SIG-M5 treated with dmso at 0.1 percent for 504 hours (cell line): ENCODE measurements around the gene RTTN.
"Not testable (repeated sequence)": the region's sequence is repeated elsewhere in the genome, so short reads cannot be mapped to it uniquely, and the experiment has no call there.

Experiments
- DNase-seq: peaks from one replicate; lab custom pipeline; 2025; ENCODE audit not compliant: unreplicated experiment; lab: John Stamatoyannopoulos, UW

Gene RTTN

GRCh38 chr18:70156886-70157285 lies 48.6 kb downstream of the RTTN start:
- DNase-seq = no peak

GRCh38 chr18:70154591-70155194 lies 50.8 kb downstream of the RTTN start:
- no peak for DNase-seq

GRCh38 chr18:70151614-70152013 lies 53.9 kb downstream of the RTTN start:
- DNase-seq = peak; percentile 45

- DNase-seq = no peak
Measured at GRCh38 chr18:70149616-70150301, 55.7 kb downstream of the RTTN start.

DNA sequence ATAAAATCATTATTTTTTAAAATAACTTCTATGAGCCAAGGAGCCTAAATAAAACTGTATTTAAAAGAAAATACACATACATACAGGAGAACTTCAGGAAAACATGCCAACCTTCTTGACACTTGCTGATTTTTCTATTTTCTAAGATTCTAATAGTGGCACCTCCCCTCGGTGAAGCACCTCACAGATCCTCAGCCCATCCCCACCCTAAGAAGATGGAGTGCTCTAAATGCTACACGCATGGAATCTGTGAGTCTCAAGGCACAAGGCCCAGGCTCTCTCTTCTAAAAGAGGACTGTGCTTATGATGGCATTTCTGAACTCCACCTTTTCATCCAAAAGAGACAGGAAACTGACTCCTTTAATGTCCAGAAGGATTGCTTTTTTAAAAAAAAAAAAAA lies 56.3 kb downstream of the RTTN start:
- no peak for DNase-seq

- DNase-seq = no peak
Measured at GRCh38 chr18:70148039-70148938, 57.2 kb downstream of the RTTN start.

- DNase-seq = no peak
Measured at GRCh38 chr18:70146174-70146573, 59.3 kb downstream of the RTTN start.

DNA sequence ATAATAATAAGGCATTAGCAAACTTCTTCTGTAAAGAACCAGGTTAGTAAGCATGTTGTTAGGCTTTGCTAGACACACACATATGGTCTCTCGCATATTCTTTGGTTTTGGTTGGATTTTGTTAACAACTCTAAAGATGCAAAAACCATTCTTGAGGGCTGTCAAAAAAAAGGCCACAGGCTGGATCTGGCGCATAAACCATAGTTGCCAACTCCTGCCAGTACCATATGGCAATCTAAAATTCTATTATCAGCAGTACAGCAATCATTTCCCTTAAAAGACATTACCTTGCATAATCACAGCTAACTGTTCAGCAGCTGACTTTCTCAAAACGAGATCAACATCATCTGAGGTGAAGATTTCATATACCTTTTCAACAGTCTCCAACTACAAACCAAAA lies 63.5 kb downstream of the RTTN start:
- DNase-seq = no peak

DNA sequence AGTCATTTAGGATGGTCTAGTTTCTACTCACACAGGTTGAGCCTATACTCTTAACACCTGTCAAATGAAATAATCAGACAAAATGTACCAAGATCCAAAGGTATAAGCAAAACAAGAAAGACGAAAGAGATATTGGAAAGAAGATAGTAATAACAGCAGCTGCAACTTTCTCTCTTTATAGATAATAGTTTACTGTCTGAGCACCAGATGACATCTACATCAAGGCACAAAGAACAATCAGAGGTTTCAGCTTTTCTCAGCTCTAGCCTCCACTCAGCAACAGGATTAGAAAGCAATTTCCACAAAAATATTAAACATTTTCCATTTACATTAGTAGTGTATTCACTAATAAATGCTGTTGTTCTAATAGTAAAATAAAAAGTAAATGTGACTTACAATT lies 66.3 kb downstream of the RTTN start:
- no peak for DNase-seq

GRCh38 chr18:70135604-70136003 lies 69.9 kb downstream of the RTTN start:
- peak; percentile 78 for DNase-seq

- DNase-seq = no peak
Measured at GRCh38 chr18:70132999-70133398, 72.5 kb downstream of the RTTN start.

GRCh38 chr18:70128271-70128670 lies 77.2 kb downstream of the RTTN start:
- DNase-seq = no peak

DNA sequence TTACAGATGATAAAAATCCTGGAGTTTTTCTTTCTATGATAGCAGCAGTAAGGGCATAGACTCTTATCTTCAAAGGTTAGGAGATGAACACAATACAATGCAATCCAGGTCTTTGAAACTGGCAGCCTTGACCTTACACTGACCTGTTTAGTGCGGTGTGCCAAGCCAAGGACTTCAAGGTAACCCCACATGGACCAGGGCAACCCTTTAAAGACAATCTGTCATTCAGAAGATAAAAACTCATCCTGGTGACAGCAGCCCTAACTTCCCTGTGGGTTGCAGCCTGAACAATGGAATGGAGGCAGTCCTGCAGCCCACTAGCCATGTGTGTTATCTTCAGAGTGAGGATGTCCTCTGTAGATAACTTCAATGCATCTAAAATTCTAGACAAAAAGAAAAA lies 78.1 kb downstream of the RTTN start:
- no peak for DNase-seq

GRCh38 chr18:70126832-70127231 lies 78.7 kb downstream of the RTTN start:
- DNase-seq = no peak

- DNase-seq = no peak
Measured at GRCh38 chr18:70124139-70124538, 81.3 kb downstream of the RTTN start.

GRCh38 chr18:70121842-70122241 lies 83.6 kb downstream of the RTTN start:
- DNase-seq = no peak

GRCh38 chr18:70116949-70117348 lies 88.5 kb downstream of the RTTN start:
- no peak for DNase-seq

- DNase-seq = no peak
Measured at GRCh38 chr18:70113511-70113910, 92.0 kb downstream of the RTTN start.

- DNase-seq = no peak
Measured at GRCh38 chr18:70110678-70111077, 94.8 kb downstream of the RTTN start.

GRCh38 chr18:70107091-70107490 lies 98.4 kb downstream of the RTTN start:
- no peak for DNase-seq

GRCh38 chr18:70102854-70103253 lies 102.6 kb downstream of the RTTN start:
- not testable (repeated sequence) for DNase-seq

DNA sequence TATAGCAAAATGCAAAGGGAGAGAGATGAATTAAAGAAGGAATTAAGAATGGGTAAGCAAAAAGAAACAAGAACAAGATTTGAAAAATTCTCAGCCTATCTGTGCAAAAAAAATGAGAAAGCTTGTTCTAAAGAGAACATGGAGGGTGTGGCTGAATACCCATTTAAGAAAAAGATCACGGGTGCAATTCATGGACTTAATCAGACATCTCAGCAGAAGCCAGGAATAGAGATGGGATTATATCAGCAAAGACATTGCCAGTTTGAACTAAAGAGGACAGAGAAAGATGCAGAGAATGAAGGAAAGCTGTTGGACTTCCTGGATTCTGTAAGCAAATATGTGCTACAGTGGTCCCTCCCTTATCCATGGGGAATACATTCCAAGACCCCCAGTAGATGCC lies 115.6 kb downstream of the RTTN start:
- DNase-seq = no peak
